Lower leg skin (tissue), 3 donors: ENCODE results near the gene CFAP92.

Experiments used
- POLR2A ChIP-seq, 2 donors: fragments of 450-650 bp; IDR thresholded peaks; one replicate each; pipeline ENCODE4 v1.6.1; 2016 to 2017; ENCODE audit warnings: antibody characterized with exemption in 2 of 2, mild to moderate bottlenecking in 1 of 2, moderate library complexity in 1 of 2
- TF ChIP-seq, protein P1 (sequence below), 3 donors: fragments of 450-650 bp; IDR thresholded peaks; one replicate each; pipeline ENCODE4 v1.5.1; 2016; ENCODE audit warnings: antibody characterized with exemption in 3 of 3, mild to moderate bottlenecking in 3 of 3, moderate library complexity in 2 of 3

DNA sequence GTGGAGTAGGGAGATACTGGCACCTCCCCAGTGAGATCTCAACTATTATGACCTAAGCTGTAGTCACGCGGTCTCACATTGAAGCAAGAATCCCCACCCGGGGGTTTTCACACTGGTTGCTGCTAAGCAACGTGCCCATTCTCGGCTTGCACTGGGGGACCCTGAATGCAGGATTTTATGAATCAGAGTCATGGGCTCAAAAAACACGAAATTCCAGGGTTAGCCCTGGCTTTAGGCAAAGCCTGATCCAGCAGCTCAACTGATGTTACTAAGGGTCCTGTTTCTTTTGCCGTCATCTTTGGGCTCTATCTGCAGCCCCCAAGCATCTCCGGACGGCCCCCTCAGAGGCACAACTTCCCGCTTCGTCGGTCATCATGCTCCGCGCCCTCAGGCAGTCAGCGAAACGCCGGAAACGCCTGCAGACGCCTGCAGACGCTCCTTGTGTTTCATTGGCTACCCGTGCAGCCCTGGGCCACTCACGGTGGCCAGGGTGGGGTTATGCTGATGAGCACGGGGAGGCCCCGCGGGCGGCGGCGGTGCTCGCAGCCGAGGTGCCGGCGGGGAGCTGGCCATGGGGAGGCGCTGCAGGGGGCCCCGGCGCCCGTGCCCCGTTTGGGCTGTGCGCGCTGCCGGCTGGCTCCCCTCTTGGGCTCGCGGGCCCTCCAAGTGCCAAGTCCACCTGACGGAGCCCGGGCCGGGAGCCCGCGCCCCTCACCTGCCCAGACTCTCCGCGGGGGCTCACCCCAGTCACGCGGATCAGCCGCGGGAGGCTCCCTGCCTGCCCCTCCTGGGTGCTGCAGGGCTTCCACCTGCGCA, 33.1 kb upstream of the CFAP92 start:
- TF ChIP-seq POLR2A (IDR thresholded peaks at IDR 0.05), result no peak
- TF ChIP-seq, protein P1, sequence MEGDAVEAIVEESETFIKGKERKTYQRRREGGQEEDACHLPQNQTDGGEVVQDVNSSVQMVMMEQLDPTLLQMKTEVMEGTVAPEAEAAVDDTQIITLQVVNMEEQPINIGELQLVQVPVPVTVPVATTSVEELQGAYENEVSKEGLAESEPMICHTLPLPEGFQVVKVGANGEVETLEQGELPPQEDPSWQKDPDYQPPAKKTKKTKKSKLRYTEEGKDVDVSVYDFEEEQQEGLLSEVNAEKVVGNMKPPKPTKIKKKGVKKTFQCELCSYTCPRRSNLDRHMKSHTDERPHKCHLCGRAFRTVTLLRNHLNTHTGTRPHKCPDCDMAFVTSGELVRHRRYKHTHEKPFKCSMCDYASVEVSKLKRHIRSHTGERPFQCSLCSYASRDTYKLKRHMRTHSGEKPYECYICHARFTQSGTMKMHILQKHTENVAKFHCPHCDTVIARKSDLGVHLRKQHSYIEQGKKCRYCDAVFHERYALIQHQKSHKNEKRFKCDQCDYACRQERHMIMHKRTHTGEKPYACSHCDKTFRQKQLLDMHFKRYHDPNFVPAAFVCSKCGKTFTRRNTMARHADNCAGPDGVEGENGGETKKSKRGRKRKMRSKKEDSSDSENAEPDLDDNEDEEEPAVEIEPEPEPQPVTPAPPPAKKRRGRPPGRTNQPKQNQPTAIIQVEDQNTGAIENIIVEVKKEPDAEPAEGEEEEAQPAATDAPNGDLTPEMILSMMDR (IDR thresholded peaks at IDR 0.05), result no peak
